GM19328 (cell line): ENCODE measurements around the gene GTF2A2.
"Not testable (repeated sequence)": the region's sequence is repeated elsewhere in the genome, so short reads cannot be mapped to it uniquely, and the experiment has no call there.

Experiments
- ATAC-seq: cut with Tn5 transposase; IDR thresholded peaks from one replicate; pipeline ENCODE4 v1.9.1; 2021; ENCODE audit warnings: mild to moderate bottlenecking, moderate library complexity; ENCODE audit not compliant: unreplicated experiment

The GTF2A2 gene

GRCh38 chr15:59656897-59657634 is at the start of gene GTF2A2:
GTF2A2 (minus strand) TSS chr15:59657515; CDS start chr15:59652277, 5,238 bp downstream.
- ATAC-seq = peak; percentile 99

- no peak for ATAC-seq
Measured at GRCh38 chr15:59703979-59704796, 46.9 kb upstream of the GTF2A2 start.

- ATAC-seq = no peak
Measured at GRCh38 chr15:59702351-59702750, 45.0 kb upstream of the GTF2A2 start.

- ATAC-seq = no peak
Measured at GRCh38 chr15:59701880-59702279, 44.6 kb upstream of the GTF2A2 start.

- ATAC-seq = no peak
Measured at GRCh38 chr15:59699810-59700431, 42.6 kb upstream of the GTF2A2 start.

GRCh38 chr15:59698065-59698464 is 40.8 kb upstream of the GTF2A2 start:
- ATAC-seq = not testable (repeated sequence)

GRCh38 chr15:59696332-59696731 is 39.0 kb upstream of the GTF2A2 start:
- no peak for ATAC-seq

- ATAC-seq = no peak
Measured at GRCh38 chr15:59694779-59695178, 37.5 kb upstream of the GTF2A2 start.

- no peak for ATAC-seq
Measured at GRCh38 chr15:59691194-59691805, 34.0 kb upstream of the GTF2A2 start.

GRCh38 chr15:59689626-59690236 is 32.4 kb upstream of the GTF2A2 start:
- no peak for ATAC-seq

GRCh38 chr15:59688782-59689625 is 31.7 kb upstream of the GTF2A2 start, which contains the start of gene BNIP2:
BNIP2 (minus strand) TSS chr15:59689320; CDS start chr15:59682457, 6,863 bp downstream.
- ATAC-seq = peak; percentile 80

GRCh38 chr15:59688423-59688781 is 31.1 kb upstream of the GTF2A2 start:
- ATAC-seq = no peak

GRCh38 chr15:59687836-59688235 is 30.5 kb upstream of the GTF2A2 start:
- ATAC-seq = no peak

- no peak for ATAC-seq
Measured at GRCh38 chr15:59686389-59686788, 29.1 kb upstream of the GTF2A2 start.

GRCh38 chr15:59685737-59686297 is 28.5 kb upstream of the GTF2A2 start:
- no peak for ATAC-seq

GRCh38 chr15:59680870-59681269 is 23.6 kb upstream of the GTF2A2 start:
- no peak for ATAC-seq

GRCh38 chr15:59680346-59680745 is 23.0 kb upstream of the GTF2A2 start:
- ATAC-seq = no peak

- ATAC-seq = no peak
Measured at GRCh38 chr15:59678620-59679019, 21.3 kb upstream of the GTF2A2 start.

- ATAC-seq = no peak
Measured at GRCh38 chr15:59678172-59678571, 20.9 kb upstream of the GTF2A2 start.

- no peak for ATAC-seq
Measured at GRCh38 chr15:59676565-59676964, 19.2 kb upstream of the GTF2A2 start.
